Measurements from ENCODE around the gene AKR1B15.

Gene AKR1B15

GRCh38 chr7:134548877-134549276, at the start of gene AKR1B15:
AKR1B15 (plus strand) TSS chr7:134549110; CDS start chr7:134564620, 15,510 bp downstream.
- no peak within 1 kb of the TSS for H3K27ac ChIP-seq

GRCh38 chr7:134500406-134500805, 48.5 kb upstream of the AKR1B15 start:
- TF ChIP-seq CTCF (IDR thresholded peaks at IDR 0.05) (no peak), ZFX (IDR thresholded peaks at IDR 0.05; ENCODE audit: borderline replicate concordance) (no peak)
- no peak overlapping the region for H3K27ac ChIP-seq

More at GRCh38 chr7:134548877-134549276, at the start of gene AKR1B15:
- TF ChIP-seq CTCF (IDR thresholded peaks at IDR 0.05) (no peak), ZFX (IDR thresholded peaks at IDR 0.05; ENCODE audit: borderline replicate concordance) (no peak)

GRCh38 chr7:134500982-134501381, 47.9 kb upstream of the AKR1B15 start:
- no peak overlapping the region for H3K27ac ChIP-seq
- no peak for TF ChIP-seq ZFX (IDR thresholded peaks at IDR 0.05; ENCODE audit: borderline replicate concordance)
- no peak for TF ChIP-seq CTCF (IDR thresholded peaks at IDR 0.05)

- no peak overlapping the region for H3K27ac ChIP-seq
- no peak for TF ChIP-seq CTCF (IDR thresholded peaks at IDR 0.05)
- TF ChIP-seq ZFX (IDR thresholded peaks at IDR 0.05; ENCODE audit: borderline replicate concordance), result no peak
These were observed 46.2 kb upstream of the AKR1B15 start for GRCh38 chr7:134502463-134503371.

- TF ChIP-seq CTCF (IDR thresholded peaks at IDR 0.05) (no peak), ZFX (IDR thresholded peaks at IDR 0.05; ENCODE audit: borderline replicate concordance) (no peak)
- H3K27ac ChIP-seq, result no peak overlapping the region
These were observed 44.2 kb upstream of the AKR1B15 start for GRCh38 chr7:134504660-134505164.

- H3K27ac ChIP-seq, result no peak overlapping the region
- no peak for TF ChIP-seq CTCF (IDR thresholded peaks at IDR 0.05)
- TF ChIP-seq ZFX (IDR thresholded peaks at IDR 0.05; ENCODE audit: borderline replicate concordance), result no peak
These were observed 43.1 kb upstream of the AKR1B15 start for GRCh38 chr7:134505856-134506255.

- H3K27ac ChIP-seq, result no peak overlapping the region
- TF ChIP-seq CTCF (IDR thresholded peaks at IDR 0.05), result no peak
- no peak for TF ChIP-seq ZFX (IDR thresholded peaks at IDR 0.05; ENCODE audit: borderline replicate concordance)
These were observed 39.9 kb upstream of the AKR1B15 start for GRCh38 chr7:134509010-134509409.

Data from 22Rv1 (cell line).